Left renal cortex interstitium (tissue), 4 donors: Measurements from ENCODE around the gene GGT5. TPM values are rescaled to one million over a fixed set of nuclear protein-coding genes. Genes with fewer than 3 reads are reported as not detected.
A peak's percentile ranks its signal among the peaks of the same experiment; 100 is the strongest.
"Not testable (repeated sequence)": the region's sequence is repeated elsewhere in the genome, so short reads cannot be mapped to it uniquely, and the experiment has no call there.

Experiments
- DNase-seq, 4 donors: peaks; one replicate each; pipeline ENCODE4 v3.0.0-alpha.2; 2013; ENCODE audit warnings: low read depth in 4 of 4, low spot score in 2 of 4, missing footprints in 1 of 4
- polyA plus RNA-seq, 4 donors: library from polyadenylated mRNA; unstranded; fragments of 120-200 nt; gene quantifications; one replicate each; pipeline ENCODE4 v1.2.1, GENCODE V29; 2013; ENCODE audit not compliant: insufficient read length in 4 of 4

The GGT5 gene
- polyA plus RNA-seq, 4 donors, result 15.6 to 18.6 (median 16.6) TPM

DNA sequence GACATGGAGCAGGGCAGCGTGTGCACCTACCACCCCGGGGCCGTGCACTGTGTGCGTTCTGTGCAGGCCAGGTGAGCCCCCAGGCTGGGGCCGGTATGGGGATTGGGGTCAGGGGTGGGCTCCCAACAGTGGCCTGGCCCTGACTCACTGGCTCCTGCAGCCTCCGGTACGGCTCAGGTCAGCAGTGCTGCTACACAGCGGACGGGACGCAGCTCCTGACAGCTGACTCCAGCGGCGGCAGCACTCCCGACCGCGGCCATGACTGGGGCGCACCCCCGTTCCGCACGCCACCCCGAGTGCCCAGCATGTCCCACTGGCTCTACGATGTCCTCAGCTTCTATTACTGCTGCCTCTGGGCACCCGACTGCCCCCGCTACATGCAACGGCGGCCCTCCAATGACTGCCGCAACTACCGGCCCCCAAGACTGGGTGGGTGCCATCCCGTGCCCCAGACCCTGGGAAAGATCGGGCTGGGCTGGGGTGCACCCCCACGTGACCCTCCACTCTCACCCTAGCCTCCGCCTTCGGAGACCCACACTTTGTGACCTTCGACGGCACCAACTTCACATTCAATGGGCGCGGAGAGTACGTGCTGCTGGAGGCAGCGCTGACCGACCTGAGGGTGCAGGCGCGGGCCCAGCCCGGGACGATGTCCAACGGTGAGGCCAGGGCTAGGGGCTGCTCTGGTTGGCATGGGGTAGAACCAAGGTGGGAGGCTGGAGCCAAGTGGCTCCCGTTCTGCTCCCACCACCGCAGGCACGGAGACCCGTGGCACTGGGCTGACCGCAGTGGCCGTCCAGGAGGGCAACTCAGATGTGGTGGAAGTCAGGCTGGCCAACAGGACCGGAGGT is 59.2 kb downstream of the GGT5 start:
- no peak for DNase-seq

DNA sequence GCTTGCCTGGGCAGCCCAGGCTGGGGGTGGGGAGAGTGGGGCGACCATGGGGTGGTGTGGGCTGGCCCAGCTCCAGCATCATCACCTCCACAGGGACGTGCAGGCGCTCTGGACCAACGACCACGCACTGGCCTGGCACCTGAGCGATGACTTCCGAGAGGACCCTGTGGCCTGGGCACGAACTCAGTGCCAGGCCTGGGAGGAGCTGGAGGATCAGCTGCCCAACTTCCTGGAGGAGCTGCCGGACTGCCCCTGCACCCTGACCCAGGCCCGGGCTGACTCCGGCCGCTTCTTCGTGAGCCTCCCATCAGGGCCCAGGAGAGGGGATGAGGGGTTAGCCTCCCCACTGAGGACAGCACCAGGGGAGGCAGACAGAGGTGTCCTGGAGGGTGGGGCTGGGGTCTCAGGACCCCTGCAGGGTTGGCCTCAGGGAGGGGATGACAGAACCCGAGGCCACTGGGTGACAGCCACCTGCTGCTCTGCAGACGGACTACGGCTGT is 59.8 kb downstream of the GGT5 start:
- DNase-seq, result no peak

DNA sequence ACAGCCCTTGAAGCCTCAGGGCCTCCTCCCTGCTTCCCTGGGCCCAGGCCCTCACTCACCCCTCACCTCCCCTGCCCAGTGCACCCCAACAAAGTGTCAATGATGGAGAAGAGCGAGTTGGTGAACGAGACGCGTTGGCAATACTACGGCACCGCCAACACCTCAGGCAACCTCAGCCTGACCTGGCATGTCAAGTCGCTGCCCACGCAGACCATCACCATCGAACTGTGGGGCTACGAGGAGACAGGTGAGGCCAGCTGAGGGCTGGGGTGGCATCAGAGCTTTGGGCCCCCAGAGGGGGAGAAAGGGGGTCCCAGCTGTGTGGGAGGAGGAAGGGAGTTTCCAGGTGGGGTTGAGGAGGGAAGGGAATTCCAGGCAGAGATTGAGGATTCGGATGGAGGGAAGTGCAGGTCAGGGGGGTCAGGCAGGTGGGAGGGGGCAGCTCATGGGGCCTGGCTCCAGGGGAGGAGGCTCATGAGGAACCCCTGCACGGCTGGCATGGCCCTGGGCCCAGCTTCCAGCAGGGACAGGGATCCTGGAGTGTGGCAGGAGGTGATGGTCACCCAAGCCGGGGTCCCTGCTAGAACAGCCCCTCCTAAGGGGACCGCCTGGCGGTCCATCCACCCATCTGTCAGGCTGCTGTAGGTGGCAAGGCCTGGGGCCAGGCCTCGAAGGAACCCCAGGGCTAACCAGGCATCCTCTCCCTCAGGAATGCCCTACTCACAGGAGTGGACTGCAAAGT is 60.7 kb downstream of the GGT5 start:
- DNase-seq, result no peak

DNA sequence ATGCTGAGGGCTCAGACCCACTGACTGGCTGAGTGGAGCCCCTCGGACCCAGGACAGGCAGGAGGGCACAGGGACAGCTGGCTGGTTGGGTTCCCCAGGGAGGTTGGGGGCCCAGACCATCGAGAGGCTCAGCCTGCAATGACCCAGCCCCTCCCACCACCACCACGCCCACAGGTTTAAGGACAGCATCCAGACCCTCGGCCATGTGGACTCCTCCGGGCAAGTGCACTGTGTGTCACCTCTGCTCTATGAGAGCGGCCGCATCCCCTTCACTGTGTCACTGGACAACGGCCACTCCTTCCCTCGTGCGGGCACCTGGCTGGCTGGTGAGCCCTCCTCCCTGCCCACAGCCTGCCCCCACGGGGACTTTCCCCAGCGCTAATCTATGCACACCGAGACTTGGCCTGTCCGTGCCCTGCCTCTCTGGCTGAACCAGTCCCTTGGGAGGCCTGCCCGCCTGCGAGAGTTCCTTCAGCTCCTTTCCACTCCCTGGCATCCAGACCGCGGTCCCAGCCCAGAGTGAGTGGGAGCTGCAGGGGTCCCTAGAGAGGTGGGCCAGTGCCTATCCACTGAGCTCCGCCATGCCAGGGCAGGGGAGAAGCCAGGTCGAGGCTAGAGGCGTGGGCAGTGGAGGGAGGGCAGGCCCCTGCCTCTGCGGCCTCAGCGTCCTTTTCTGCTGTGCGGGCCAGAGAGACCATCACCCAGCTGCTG is 61.4 kb downstream of the GGT5 start:
- DNase-seq, result no peak

DNA sequence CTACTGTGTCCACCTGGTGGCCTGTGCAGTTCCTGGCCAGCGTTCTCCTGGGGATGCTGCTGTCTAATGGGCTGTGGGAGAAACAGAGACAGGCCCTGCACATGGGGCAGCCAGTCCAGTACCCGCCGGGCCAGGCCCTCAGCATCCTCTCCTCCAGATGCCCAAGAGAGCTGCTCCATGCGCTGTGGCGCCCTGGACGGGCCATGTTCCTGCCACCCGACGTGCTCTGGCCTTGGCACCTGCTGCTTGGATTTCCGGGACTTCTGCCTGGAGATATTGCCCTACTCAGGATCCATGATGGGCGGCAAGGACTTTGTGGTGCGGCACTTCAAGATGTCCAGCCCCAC is 62.0 kb downstream of the GGT5 start:
- DNase-seq, result not testable (repeated sequence)

DNA sequence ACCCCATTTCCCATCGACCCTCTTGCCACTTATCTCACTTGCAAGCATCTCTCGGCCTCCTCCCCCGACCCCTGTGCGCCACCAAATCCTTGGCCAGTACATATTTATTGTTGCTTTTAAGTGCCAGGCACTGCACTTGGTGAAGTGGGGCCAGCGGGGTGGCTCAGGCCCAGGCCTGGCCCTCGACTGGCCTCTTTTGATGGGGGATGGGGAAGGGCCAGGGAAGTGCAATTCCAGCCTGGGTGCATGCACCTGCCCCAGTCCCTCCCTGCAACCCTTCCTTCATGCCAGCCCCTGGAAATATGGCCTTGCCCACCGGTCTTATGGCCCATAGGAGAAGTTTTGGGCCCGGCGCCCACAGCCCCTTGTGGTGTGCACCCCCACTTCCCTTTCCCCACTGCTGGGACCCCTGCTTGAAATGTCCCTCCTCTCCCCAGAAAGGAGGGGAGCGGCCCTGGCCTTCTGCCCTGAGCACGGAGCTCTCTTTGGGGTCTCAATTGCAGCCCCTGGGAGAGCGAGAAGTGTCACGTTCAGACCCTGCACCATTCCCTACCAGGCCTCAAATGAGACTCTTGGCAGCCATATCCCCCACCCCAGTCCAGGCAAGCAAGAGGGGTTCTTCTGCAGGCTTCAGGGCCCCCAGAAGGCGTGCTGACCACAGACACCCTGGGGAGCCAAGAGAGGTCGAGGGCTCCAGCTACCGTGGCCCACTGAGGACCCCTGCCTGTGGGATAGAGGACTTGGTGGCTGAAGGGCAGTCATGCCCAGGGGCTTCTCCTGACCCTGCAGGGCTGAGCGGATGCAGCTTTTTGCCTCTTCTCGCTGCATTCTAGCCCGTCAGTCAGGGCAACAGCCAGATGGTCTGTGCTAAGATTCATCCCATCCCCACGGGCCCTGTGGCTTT is 62.6 kb downstream of the GGT5 start:
- no peak for DNase-seq

DNA sequence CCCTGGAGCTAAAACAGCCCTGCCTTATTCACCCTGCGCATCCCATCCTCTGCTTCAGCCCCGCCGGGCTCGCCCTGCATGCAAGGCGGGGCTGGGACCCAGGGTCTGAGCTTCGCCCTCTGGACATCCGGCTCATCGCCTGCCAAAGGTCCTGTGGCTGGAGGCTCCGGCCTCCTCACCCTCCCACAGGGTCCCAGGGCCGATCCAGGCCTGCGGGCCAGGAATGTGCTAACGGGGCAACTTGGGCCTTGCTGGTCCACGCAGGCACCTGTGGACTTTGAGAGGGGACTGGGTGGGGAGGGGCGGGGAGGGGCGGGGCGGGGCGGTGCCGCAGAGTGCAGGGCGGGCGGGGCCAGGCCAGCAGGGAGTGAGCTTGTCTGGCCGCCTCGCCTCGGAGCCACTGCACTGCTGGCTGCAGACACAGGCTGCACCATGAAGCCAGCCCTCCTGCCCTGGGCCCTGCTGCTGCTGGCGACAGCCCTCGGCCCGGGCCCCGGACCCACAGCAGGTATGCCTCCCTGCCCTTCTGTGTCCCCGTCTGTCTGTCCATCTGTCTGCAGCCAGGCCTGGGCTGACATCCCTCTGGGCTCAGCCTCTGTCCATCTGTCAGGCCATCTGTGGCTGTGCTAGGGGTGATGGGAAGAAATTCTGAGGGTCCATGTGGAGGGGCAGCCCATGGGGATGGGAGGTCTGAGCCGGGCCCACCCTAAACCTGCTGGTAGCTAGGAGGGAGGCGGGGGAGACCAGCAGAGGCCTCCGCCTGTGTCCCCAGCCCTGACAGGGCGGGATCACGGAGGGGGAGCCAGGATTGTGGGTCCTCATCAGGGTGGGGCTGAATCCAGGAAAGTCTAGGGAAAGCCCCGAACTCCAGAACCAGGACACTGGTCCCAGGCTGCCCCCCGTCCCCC is 63.5 kb downstream of the GGT5 start, which contains the start of gene SUSD2:
Gene SUSD2 (plus strand): TSS at position 400 of the 908 bp plus-strand sequence. CDS start 33 bp downstream, at position 433.
- no peak for DNase-seq

DNA sequence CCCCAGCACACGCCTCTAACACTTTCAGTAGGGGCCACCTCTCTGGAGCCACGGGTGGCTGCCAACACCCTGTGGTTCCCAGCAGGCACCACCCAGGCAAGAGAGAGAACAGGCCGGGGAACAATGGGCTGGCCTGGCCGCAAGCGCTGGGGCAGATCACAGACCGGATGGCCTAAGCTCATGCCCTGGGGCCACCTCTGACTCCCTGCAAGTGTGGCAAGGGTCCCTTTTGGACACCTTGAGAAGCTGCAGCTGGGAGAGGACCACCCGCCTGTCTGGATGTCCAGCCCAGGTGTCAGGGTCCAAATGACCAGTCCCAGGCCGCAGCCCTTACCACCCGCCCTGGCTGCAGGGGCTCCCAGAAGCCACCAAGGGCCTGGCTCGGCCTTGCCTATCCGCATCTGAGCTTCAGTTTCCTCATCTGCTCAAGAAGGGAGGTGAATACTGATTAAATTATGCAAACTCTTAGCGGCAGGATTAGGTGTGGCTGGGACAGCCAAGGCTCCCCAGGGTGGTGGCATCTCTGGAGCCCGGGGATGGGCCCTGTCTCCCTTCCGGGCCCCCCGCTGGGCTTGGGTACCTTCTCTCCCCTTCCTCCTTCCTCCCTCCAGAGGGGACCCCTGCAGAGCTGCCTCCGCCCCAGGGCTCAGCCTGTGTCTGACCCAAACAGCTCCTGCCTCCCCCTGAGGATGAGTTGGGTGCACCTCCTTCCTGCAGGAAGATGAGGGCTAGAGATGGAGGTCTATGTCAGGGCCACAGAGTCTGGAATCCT is 64.4 kb downstream of the GGT5 start:
- DNase-seq, result no peak

DNA sequence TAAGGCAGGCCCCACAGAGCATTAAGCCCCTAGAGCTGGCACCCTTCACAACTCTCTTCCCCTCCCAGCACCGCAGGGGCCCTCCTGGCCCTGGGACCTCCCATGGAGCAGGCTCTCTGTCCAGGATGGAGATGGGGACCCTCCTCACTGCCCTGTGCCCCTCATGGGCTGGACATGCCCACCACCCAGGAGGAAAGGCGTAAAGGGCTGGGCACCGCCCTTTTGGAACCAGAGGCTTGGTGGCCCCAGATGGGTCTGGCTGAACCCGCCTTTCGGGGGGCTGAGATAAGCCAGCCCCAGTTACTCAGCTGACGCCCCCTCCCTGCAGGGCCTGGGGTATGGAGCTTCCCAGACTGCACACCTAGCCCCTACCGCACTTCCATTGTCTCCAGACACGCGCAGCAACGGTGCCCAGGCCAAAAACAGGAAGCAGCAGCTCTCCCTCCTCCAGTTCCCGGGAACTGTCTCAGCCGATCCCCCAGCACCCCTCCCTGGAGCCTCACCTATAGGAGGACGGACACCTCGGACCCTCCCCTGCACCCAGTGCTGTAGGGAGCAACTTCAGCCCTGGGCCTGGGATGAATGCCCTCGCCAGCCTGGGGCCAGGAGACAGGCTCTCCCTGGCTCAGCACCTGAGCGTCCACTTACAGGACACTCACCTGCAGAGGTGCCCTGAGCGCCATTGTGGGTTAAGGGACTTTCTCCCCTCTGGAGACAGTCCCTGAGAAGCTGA is 65.2 kb downstream of the GGT5 start:
- no peak for DNase-seq

DNA sequence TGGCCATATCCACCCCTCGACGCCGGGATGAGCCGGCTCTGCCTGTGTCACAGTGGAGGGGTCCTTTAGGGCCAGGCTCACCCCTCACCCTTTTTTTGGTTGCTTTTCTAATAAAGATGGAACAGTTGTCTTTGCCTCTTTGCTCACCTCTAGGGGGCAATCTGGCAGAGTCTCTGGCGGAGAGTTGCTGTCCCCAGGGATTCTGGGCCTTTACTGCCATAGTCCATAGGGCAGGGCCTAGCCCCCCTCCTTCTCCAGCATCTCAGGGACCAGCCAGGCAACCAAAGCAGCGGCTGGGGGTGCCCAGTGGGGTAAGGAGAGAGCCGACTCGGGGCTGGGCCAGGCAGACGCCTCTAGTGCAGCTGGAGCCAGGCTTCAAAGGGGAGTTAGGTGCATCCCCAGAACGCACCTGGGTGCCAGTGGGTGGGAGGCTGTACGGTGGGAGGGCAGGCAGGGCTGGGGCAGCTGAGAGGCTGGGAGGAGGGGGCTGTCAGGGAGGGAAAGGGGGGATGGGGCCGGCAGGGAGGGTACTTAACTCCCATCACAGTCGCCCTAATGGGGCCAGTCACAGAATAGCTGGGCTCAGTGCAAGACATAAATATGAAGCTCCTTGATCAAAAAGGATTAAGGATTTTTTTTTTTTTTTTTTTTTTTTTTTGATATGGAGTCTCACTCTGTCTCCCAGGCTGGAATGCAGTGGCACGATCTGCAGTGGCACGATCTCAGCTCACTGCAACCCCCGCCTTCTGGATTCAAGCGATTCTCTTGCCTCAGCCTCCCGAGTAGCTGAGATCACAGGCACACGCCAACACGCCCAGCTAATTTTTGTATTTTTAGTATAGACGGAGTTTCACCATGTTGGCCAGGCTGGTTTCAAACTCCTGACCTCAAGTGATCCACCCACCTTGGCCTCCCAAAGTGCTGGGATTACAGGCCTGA is 66.1 kb downstream of the GGT5 start:
- no peak for DNase-seq

DNA sequence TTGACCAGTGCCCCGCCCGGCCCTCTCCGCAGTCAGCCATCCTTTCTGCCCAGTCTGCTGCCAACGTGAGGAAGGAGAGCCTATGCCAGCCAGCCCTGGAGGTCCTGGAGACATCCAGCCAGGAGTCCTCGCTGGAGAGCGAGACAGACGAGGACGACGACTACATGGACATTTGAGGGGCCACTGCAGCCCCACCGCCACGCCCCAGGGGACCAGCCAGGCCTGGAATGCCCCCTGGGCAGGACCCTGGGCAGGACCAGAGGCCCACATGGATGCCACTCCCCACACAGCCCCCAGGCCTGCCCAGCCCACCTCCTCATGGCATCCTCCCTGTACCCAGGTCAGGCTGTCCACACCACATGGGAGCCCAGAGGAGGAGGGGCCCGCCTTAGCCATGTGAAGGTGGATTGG is 66.9 kb downstream of the GGT5 start:
- no peak for DNase-seq

DNA sequence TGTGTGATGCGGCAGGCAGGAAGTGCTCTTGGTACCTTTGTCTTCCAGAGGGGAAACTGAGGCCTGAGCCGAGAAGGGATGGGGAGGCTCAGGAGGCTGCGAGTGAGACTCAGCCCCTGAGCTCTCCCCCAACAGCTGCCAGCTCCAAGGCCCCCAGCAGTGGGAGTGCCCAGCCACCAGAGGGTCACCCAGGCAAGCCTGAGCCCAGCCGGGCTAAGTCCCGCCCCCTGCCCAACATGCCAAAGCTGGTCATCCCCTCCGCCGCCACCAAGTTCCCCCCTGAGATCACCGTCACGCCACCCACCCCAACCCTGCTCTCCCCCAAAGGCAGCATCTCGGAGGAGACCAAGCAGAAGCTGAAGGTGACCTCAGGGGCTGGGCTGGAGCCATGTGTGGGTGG is 67.4 kb downstream of the GGT5 start:
- DNase-seq, result no peak

DNA sequence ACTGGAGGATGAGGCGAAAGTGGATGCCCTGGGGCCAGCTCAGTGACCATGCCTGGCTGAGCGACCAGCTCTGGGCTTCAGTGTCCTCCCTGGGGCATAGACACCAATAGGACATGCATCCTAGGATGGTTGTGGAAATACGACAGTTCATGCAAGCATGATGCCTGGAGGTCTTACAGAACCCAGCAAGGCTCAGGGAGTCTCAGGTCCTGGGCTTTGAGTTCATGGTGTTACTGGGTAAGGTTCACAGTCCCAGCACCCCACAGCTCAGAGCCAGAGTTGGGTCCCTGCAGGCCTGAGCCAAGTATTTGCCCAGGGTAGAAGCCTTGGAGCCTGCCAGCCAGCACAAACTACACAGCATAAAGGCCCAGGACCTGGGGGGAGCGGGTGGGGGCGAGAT is 67.8 kb downstream of the GGT5 start:
- DNase-seq, result no peak

DNA sequence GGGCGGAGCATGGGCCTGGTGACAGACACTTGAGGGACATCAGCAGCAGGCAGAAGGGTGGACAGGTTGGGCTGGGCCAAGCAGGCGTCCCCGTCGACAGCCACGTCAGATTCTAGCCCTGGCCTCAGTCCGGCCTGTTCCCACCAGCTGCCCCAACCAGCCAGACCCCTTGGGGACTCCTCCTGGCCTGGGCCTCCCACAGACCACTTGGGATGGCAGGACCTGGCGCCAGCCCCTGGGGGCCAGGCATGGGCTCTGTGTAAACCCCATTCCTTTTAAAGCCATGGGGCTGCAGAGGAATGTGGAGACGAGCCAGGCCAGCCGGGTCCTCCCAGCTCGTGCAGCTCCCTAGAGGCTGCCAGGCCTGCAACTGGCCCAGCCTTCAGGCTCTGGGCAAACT is 68.3 kb downstream of the GGT5 start:
- no peak for DNase-seq

DNA sequence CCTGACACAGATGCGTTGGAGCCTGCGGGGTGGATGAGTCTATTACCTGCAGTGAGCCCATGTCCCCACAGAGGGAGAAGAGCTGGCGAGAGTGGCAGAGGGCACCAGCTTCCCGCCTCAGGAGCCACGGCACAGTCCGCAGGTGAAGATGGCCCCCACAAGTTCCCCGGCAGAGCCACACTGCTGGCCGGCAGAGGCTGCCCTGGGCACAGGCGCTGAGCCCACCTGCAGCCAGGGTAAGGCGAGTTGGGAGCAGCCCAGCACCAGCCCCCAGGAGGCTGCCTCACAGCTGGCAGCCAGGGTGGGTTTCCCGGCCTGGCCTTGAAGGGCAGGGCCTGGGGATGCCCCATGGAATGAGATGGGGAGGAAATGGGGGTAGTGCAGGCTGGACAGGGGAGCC is 68.8 kb downstream of the GGT5 start:
- DNase-seq, result no peak

DNA sequence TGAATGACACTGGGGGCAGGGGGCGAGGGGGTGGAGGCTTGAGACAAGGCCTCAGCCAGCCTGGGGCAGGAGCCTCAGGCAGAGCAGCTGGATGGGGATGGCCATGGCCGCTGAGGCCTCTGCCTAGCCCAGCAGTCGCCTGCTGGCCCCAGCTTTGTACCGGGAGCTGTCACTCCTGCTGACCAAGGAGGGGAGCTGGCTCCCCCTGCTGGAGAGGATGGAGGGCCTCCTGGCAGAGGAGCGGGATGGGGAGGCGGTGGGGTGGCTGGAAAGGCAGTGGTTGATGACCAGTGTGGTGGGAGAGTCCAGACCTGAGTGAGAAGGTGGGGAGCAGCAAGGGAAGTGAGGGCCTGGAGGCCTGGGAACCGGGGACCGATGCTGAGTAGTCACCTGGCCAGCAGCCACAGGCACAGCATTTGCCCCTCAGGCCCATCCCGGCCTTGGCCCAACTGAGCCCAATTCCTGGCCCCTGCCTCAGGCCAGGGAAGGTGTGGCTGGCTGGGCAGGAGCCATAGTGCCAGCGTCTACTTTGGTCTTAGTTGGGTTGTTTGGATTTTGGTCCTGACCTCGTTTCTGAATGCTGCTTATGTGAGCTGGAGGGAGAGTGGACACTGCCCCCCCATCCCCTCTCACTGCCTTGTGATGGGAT is 69.6 kb downstream of the GGT5 start:
- DNase-seq, result peak in 1 of 4 donors; percentile 41
